GDM1 (cell line): Measurements from ENCODE around the gene SPATA6.
"Not testable (repeated sequence)": the region's sequence is repeated elsewhere in the genome, so short reads cannot be mapped to it uniquely, and the experiment has no call there.

ENCODE experiments used
- DNase-seq: peaks from one replicate; lab custom pipeline; 2025; lab: John Stamatoyannopoulos, UW

SPATA6 gene

DNA sequence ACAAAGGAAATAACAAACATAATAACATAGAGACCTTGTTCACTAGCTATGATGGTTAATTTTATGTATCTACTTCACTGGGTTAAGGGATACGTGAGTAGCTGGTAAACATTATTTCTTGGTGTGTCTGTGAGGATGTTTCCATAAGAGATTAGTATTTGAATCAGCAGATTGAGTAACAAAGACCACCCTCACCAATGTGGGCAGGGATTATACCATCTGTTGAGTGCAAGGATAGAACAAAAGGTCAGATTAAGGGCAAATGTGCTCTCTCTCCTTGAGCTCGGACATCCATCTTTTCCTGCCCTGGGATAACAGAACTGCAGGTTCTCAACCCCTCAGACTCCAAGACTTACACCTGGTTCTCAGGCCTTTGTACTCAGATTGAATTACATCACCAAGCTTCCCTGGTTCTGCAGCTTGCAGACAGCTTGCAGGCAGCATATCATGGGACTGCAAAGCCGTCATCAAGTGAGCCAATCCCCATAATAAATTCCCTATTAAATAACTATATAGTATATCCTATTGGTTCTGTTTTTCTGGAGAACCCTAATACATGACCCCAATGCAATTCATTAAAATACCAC is 9.2 kb downstream of the SPATA6 start:
- DNase-seq = no peak

DNA sequence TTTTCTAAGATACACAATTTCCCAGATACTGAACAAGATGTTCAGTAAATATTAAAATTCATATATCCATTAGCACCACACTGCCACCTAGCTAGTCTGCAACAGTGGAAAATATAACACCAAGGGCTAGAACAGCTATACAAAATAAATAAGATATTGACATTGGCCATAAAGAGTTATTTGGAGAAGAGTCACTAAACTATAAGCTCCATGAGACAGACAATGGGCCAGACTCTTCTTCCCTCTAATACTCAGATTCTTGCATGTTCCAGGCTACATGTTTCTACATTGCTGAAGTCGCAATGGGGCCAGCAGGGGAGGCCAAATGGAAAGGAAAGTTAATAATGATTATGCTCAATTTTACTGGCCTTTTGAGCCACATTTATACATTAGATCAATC is 21.5 kb downstream of the SPATA6 start:
- no peak for DNase-seq

DNA sequence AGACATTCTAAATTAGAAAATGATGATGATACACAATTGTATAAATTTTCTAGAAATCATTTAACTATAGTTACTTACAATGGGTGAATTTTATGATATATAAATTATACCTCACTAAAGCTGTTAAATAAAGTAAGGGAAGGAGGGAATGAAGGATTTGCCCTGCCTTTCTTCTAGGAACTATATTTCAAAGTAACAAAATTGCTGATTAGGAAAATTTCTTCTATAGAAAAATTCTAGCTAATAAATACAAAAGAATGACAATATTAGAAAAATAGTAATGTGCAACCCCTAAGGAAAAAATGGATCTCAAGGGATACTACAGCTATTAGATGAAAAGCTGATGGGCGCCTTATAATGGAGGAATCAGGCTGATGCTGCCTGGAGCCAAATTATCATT is 23.1 kb downstream of the SPATA6 start:
- no peak for DNase-seq

DNA sequence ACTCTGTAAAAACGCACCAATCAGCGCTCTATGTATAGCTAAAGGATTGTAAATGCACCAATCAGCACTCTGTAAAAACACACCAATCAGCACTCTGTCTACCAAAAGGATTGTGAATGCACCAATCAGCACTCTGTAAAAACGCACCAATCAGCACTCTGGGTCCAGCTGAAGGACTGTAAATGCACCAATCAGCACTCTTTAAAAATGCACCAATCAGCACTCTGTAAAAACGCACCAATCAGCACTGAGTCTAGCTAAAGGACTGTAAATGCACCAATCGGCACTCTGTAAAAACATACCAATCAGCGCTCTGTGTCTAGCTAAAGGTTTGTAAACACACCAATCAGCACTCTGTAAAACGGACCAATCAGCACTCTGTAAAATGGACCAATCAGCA is 27.8 kb downstream of the SPATA6 start:
- not testable (repeated sequence) for DNase-seq

DNA sequence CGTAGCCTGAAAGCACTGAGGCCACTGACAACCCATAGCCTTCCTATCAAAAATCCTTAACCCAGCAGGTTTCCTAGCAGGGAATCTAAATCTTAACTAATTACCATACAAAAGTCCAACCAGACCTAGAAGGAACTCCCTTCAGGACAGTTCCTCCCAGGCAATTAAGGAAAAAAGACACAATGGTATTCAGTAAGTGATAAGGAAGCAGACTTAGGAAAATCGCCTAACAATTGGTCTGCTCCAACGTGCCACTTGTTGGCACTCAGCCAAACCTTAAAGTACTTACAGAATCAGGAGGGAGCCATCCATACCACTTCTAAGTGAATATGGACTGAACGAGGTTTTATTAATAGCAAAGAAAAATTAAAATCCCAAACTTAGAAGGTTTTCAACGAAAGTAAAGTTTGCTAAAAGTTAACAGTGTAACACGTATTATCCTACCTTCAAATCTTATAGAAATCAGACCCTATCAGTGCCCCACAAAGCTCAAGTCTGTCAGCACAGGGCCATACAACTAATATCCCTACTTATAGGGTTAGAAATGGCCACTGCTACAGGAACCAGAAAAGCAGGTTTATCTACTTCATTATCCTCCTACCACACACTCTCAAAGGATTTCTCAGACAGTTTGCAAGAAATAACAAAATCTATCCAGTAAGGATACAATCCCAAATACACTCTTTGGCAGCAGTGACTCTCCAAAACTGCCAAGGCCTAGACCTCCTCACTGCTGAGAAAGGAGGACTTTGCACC is 29.0 kb downstream of the SPATA6 start:
- DNase-seq = no peak

DNA sequence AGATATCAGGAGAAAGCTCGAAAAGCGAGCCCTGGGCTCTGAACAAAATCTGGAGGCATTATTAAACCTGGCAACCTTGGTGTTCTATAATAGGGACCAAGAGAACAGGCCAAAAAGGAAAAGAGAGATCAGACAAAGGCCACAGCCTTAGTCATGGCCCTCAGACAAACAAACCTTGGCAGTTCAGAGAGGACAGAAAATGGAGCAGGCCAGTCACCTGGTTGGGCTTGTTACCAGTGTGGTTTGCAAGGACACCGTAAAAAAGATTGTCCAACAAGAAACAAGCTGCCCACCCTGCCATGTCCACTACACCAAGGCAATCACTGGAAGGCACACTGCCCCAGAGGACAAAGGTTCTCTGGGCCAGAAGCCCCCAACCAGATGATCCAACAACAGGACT is 31.2 kb downstream of the SPATA6 start:
- DNase-seq = not testable (repeated sequence)

DNA sequence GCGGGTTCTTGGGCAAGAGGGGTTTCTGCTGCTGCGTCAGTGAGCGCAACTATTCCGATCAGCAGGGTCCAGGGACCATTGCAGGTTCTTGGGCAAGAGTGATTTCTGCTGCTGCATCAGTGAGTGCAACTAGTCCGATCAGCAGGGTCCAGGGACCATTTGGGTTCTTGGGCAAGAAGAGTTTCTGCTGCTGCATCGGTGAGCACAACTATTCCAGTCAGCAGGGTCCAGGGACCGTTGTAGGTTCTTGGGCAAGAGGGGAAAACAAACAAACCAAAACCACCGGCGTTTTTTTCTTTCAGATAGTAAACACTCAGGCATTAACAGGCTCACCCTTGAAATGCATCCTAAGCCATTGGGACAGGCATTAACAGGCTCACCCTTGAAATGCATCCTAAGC is 32.6 kb downstream of the SPATA6 start:
- DNase-seq = no peak

DNA sequence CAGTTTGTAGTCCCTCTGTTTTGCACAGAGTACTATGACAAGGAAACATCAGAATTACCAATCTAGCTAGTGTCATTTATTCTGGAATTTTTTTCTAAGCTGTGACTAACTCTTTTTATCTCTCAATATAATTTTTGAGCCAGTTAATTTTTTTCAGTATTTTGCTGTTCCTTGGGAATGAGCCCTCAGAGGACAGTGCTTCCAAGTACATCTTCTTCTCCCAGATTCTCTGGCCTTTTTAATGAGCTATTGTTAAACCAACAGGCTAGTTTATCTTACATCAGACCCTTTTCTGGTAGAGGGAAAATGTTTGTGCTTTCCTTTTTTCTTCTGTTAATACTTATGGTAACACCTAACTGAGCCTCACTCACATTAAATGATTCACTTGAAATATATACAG is 34.6 kb downstream of the SPATA6 start:
- DNase-seq = not testable (repeated sequence)

DNA sequence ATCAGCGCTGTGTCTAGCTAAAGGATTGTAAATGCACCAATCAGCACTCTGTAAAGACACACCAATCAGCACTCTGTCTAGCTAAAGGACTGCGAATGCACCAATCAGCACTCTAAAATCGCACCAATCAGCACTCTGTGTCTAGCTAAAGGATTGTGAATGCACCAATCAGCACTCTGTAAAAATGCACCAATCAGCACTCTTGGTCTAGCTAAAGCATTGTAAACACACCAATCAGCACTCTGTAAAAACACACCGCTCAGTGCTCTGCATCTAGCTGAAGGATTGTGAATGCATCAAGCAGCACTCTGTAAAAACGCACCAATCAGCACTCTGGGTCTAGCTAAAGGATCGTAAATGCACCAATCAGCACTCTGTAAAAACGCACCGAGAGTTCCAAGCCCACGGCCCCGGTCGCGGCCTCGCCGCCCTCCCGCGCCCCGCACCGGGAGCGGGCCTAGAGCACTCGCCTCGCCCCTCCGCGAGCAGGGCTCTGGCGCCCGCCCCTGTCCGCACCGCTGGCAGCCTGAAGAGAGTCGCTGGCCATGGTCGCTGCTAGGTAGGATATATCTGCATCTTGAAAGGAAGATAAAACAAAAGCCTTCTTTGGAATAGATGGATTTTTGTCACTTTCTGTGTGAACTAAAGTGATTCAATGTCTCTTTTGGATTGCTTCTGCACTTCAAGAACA is 36.5 kb downstream of the SPATA6 start:
- DNase-seq = not testable (repeated sequence)

DNA sequence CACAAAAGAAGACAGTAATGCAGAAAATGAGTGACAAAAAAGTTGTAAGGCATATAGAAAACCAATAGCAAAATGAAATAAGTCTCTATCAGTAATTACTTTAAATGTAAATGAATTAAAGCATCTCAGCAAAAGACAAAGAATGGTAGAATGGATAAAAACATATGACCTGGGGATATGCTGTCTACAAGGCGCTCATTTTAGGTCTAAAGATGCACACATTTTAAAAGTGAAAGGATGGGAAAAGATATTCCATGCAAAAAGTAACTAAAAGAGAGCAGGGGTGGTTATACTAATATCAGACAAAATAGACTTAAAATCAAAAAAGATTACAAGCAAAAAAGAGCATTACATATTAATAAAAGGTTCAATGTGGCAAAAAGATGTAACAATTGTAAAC is 41.2 kb downstream of the SPATA6 start:
- no peak for DNase-seq

DNA sequence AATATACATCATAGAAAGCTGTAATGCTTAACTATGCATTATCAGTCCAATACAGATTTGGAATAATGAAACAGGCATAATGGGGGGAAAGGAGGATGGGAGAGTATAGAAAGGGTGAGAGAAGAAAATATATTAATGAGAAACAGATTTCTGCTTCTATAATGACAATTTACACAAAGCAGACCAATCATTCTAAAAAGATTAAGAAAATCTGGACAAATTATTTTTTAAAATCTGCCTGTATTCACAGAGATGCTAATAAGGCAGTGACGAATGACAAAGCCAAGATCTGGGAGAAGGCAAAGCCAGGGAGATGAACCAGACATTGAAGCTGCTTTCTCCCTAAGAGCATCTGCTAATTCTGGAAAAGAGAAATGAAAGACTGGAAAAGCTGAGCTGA is 50.0 kb downstream of the SPATA6 start:
- DNase-seq = no peak

DNA sequence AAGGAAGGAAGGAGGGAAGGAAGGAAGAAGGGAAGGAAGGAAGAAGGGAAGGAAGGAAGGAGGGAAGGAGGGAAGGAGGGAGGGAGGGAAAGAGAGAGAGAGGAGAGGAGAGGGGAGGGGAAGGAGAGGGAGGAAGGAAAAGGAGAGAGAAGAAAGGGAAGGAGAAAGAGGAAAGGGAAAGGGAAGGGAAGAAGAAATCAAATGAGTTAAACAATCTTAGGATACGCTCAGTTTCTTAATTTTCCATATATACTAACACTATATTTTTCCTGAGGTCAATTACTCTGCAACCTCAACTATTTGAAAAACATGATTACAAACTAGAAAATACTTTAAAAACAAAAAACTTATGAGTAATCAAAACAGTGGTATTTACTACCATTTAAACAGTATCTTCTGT is 53.3 kb downstream of the SPATA6 start:
- DNase-seq = no peak

DNA sequence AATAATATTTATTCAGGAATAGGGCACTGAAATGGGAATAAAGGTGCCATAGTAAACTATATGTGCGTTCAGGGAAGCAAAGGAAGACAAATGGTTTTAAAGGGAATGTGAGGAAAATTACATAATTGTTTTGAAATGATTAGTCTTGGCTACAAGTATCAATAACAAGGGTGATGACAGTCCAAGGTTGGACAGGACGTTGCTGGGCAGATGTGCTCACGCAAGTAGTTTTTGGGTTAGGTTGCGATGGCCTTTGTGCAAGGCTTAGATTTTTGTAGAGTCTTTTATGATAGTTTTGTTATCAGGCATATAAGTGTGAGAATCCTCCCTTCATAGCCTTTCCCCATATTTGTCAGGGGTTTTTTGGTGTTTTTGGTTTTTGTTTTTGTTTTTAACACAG is 57.0 kb downstream of the SPATA6 start:
- DNase-seq = no peak

DNA sequence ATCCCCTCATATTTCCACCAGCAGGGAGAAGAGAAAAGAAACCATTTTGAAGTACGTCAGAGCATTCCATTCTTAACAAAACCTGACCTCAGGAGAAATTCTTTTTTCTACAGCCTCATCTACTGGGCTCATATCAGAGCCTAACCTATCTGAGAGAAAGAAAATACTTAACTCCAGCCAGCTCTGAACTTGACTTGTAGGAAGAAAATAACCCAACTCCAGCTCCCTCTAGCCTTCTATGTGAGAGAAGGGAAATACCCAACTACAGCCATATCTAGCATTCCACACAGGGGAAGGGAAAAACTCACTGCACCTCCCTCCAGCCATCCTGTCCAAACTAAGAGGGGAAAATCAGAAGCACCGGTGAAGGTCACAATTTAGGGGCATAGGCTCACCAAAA is 57.7 kb downstream of the SPATA6 start:
- DNase-seq = no peak

DNA sequence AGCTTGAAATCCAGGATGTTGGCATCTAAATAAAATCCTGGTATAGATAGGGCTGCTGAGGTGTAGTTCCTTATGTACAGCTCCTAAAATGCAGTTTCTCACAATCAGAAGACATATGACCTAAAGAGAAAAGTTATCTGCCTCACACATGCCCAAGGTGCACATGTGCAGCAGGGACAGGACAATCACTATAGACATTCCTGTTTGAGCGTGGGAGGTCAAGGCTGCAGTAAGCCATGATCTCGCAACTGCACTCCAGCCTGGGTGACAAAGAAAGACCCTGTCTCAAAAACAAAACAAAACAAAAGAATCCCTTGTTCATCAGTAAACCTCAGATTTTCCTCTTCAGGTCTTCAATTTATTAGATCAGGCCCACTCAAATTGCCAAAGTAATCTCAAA is 66.1 kb downstream of the SPATA6 start:
- DNase-seq = no peak

DNA sequence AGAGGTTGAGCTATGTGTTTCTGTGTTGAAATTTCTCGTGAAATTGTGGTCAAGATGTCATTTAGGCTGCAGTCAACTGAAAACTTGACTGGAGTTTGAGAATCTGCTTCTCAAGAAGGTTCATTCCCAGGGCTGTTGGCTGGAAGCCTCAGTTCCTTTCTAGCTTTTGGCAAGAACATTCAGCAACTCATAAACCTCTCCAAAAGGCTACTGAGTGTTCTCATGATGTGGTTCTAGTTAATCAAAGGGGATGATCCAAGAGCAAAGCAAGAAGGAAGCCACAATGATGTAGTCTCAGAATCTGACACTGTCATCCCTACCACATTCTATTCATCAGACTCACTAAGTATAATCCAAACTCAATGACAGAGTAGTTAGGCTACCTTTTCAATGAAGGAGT is 66.6 kb downstream of the SPATA6 start:
- no peak for DNase-seq

DNA sequence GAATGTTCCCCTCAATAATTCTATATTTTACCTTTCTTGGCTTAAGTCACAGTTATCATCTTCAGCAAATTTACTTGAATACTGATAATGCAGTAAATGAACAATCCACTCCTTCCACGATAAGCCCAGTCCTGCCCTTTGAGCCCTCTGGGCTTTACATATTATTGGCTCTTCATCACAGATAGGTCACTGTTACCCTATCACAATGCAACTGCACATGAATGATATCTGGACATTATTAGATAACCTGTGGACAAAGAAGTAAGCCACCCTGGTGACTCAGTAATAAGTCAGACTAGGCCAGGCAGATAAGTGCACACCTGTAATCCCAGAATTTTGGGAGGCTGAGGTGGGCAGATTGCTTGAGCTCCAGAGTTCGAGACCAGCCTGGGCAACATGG is 69.4 kb downstream of the SPATA6 start:
- no peak for DNase-seq

DNA sequence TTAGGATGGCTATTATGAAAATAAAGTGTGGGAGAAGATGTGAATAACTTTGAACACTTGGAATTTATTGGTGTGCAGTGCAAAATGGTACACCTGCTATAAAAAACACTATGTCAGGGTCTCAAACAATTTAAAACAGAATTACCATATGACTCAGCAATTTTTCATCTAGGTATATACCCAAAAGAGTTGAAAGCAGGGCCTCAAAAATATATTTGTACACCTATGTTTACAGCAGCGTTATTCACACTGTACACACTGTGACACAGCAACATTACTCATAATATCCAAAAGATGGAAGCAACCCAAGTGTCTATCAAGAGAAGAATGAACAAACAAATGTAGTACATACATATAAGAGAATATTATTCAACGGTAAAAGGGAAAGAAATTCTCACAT is 75.8 kb downstream of the SPATA6 start:
- no peak for DNase-seq

DNA sequence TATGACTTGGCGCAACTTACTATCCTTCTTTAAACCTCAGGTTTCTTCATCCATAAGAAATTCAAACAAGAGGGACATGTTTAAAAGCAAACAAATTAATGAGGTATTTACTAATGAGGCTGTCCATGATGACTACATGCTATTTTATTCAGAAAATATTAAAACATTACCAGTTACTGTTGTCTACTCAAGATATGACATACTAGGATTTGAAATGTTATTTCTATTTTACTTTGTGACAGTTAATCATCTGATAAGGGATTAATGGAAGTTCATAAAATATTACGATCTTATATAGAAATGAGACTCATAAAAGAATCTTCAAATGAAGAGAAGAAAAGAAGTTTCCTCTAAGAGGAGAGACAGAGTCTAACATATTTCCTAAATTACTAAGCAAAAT is 80.1 kb downstream of the SPATA6 start:
- DNase-seq = no peak

DNA sequence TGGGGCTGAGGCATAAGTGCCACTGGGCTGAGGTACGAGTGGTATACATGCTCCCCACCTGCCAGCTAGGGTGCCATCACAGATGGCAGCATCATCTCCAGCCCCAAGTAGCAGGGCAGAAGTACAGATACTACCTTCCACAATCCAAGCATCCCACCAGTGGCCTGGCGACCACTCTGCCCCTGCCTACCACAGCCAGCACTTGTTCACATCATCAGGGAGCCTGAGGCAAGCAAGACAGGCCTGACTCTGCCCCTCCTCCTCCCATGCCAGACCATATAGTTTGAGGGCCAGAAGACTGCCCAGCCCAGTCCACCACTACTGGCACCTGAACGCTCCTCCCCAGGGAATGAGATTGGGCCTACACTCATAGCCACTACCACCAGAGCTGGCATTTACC is 84.6 kb downstream of the SPATA6 start:
- DNase-seq = no peak

DNA sequence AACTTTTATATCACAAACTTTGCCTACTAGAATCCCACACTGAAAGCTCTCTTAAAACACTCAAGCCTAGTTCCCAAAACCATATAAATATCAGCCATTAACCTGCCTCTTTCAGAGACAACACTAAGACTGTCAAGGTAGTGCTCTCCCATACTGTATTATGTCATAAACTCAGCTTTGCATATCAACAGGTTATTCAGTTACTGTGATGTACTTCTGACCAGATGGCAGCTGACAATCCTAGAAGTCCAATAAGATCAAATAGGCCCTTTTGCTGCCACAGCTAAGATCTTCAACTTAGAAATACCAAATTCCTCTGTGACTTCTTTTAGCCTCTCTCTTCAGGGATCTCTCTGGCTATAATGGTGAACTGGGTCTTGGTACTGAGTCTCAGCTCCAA is 97.2 kb downstream of the SPATA6 start:
- no peak for DNase-seq

DNA sequence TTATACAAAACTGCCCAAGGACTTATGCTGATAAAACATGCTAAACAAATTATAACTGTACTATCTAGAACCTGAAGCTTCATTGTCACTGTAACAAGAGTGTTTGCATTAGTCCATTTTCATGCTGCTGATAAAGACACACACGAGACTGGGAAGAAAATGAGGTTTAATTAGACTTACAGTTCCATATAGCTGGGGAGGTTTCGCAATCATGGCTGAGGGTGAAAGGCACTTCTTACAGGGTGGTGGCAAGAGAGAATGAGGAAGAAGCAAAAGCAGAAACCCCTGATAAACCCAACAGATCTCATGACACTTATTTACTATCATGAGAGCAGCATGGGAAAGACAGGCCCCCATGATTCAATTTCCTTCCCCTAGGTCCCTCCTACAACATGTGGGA is 100.4 kb downstream of the SPATA6 start:
- DNase-seq = no peak

DNA sequence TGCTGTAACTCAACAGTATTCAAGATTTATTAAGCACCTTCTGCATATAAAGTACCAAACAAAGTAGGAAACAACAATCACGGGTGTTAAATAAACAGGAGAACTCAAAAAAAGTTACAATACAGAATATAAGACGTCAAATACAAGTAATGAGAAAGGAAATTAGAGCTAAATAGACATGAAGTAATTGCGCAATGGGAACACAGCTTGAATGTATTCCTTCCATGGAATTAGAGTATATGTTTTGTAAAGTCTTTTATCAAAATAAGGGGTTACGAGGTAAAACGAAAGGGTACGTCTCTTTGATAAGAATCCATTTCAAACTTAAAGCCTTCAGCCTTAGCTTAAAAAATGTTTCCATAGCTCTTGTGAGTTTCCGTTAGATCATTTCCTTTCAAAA is 109.1 kb downstream of the SPATA6 start:
- no peak for DNase-seq

DNA sequence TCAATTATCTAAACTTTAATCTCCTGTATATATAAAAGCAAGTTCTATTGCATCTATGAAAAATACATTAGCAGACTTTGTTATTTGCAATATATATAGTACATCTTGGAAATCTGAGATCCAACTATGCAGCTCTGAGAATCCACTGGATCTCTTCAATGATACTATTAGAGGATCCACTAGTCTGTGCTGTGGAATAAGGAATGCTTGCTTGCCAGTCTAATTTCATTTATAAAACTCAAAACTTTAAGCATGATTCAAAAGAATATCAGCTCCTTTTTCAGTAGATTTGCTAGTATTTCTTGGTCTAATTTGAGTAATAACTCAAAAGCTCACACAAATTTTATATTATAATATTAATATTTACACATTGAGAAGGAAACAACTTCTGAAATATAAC is 115.1 kb downstream of the SPATA6 start:
- DNase-seq = no peak
